ENCODE results near the gene ZNF473. TPM values are rescaled to one million over a fixed set of nuclear protein-coding genes. Genes with fewer than 3 reads are reported as not detected.

The ZNF473 gene
- total RNA-seq, 1 experiment from 2014 or later, result 19.0 TPM

DNA sequence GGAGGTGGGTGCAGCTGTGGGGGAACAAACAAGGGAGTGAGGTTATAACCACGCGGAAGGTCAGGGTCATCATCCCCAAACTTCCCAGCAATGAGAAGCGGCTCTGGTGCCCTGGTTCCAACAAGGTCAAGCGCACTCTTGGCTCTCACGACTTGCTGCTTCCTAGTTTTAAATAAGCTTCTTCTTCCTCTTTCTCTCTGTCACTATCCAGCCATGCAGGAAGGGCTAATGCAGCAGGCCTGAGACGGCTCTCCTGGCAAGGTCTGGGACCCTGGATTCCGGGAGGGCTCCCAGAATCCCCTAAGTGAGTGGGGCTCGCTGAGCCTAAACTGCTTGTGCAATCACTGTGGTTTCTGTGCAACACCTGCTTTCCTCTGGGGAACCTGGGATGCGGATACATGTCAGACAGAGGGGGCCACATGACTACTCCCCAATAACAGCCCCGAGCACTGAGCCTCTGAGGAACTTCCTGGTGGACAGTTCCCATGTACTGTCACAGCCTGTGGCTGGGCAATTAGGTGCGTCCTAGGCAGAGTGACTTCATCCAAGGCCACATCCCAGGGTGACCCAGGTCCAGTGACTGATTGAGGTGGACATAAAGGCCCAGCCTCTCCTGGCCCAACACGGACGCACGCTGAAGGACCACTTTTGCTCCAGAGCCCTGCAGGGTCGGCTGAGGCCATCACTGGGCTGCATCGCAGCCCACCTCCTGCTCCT is 24.8 kb upstream of the ZNF473 start:
- Histone ChIP-seq H3K9me3 (ENCODE audit: control insufficient read depth, low read depth, low read length) (no peaks in the 10 kb centered on the region), H4K8ac (replicated peaks; ENCODE audit: insufficient read length, low read depth, low read length) (no peak overlapping the region), H4K91ac (ENCODE audit: insufficient read length, low read depth, low read length) (no peak overlapping the region), H2BK15ac (ENCODE audit: low read depth, low read length) (no peak overlapping the region), H3K18ac (ENCODE audit: insufficient read length, low read depth, low read length) (no peak overlapping the region), H3K27ac (ENCODE audit: insufficient read length, low read depth, low read length) (no peak overlapping the region), H3K4me2 (ENCODE audit: insufficient read depth, insufficient read length, low read length) (no peak overlapping the region), H3K79me1 (ENCODE audit: insufficient read depth, low read depth, low read length, poor library complexity, severe bottlenecking) (no peaks in the 10 kb centered on the region), H2AFZ (ENCODE audit: low read length) (no peak overlapping the region), H3T11ph (ENCODE audit: low read length) (no peak overlapping the region), H3K4ac (ENCODE audit: low read depth, low read length) (no peak overlapping the region), H2AK5ac (ENCODE audit: insufficient read length, low read length) (no peak overlapping the region), H3K14ac (ENCODE audit: insufficient read depth, low read length) (no peak overlapping the region), H2BK12ac (ENCODE audit: insufficient read length, low read depth, low read length) (no peak overlapping the region), H2BK5ac (ENCODE audit: insufficient read length, low read length) (no peak overlapping the region), H3K79me2 (ENCODE audit: insufficient read depth, low read length) (no peaks in the 10 kb centered on the region), H3K4me1 (ENCODE audit: insufficient read depth, low read length) (no peaks in the 10 kb centered on the region), H2BK120ac (ENCODE audit: low read depth, low read length, poor library complexity, severe bottlenecking) (no peak overlapping the region), H4K5ac (ENCODE audit: insufficient read length, low read depth, low read length) (no peak overlapping the region), H3K56ac (ENCODE audit: insufficient read length, low read depth, low read length) (no peak overlapping the region), H3K27me3 (ENCODE audit: insufficient read depth, low read length) (no peaks in the 10 kb centered on the region), H2BK20ac (ENCODE audit: low read depth, low read length, poor library complexity, severe bottlenecking) (no peak overlapping the region), H3K23me2 (ENCODE audit: insufficient read length, low read depth, low read length, poor library complexity, severe bottlenecking) (no peaks in the 10 kb centered on the region), H3K23ac (ENCODE audit: insufficient read length, low read depth, low read length) (no peak overlapping the region), H3K9ac (ENCODE audit: extremely low read depth, insufficient read length, low read length) (no peak overlapping the region), H4K20me1 (ENCODE audit: control insufficient read depth, insufficient read depth, insufficient read length) (no peaks in the 10 kb centered on the region)
- Mint-ChIP-seq H3K27ac (no peak overlapping the region), H3K4me1 (no peaks in the 10 kb centered on the region), H3K27me3 (ENCODE audit: low read depth) (no peaks in the 10 kb centered on the region), H3K36me3 (ENCODE audit: insufficient read depth in 1 of 3, low read depth in 3 of 3) (peaks cover 4 to 40% (median 26%) of the 10 kb centered on the region in 3 experiments; a peak in 5 of 7 replicates), H3K4me3 (no peak overlapping the region), H3K9me3 (no peaks in the 10 kb centered on the region)
- DNase-seq, result no peak
- no CpG with 5 or more reads among the region's 16 CpGs for WGBS (ENCODE audit: extremely low coverage, insufficient read length, low lambda C conversion rate)
- TF ChIP-seq, protein P1, sequence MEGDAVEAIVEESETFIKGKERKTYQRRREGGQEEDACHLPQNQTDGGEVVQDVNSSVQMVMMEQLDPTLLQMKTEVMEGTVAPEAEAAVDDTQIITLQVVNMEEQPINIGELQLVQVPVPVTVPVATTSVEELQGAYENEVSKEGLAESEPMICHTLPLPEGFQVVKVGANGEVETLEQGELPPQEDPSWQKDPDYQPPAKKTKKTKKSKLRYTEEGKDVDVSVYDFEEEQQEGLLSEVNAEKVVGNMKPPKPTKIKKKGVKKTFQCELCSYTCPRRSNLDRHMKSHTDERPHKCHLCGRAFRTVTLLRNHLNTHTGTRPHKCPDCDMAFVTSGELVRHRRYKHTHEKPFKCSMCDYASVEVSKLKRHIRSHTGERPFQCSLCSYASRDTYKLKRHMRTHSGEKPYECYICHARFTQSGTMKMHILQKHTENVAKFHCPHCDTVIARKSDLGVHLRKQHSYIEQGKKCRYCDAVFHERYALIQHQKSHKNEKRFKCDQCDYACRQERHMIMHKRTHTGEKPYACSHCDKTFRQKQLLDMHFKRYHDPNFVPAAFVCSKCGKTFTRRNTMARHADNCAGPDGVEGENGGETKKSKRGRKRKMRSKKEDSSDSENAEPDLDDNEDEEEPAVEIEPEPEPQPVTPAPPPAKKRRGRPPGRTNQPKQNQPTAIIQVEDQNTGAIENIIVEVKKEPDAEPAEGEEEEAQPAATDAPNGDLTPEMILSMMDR (conservative IDR thresholded peaks at IDR 0.05), result no peak
